HCT116 (cell line): ENCODE results near the gene TMEM239.

Experiments
- EGR1 ChIP-seq: IDR thresholded peaks from 2 replicates; pipeline ENCODE4 v1.6.1; 2012; ENCODE audit warnings: low read depth
- EZH2 ChIP-seq: fragments of 200-600 bp; sonication (generic); IDR thresholded peaks from 2 replicates; pipeline ENCODE4 v1.6.1; 2017; ENCODE audit warnings: antibody characterized with exemption, mixed run types
- FOSL1 ChIP-seq: IDR thresholded peaks from 2 replicates; pipeline ENCODE4 v1.6.1; 2012; ENCODE audit warnings: low read depth
- POLR2A ChIP-seq: IDR thresholded peaks from 2 replicates; pipeline ENCODE4 v1.7.0; 2011; ENCODE audit warnings: borderline replicate concordance; ENCODE audit not compliant: insufficient read depth, insufficient read length; ENCODE audit errors: extremely low read depth
- POLR2AphosphoS5 ChIP-seq: IDR thresholded peaks from 2 replicates; pipeline ENCODE4 v1.6.1; 2011; ENCODE audit warnings: mild to moderate bottlenecking, low read depth, low read length, moderate library complexity
- RAD21 ChIP-seq: IDR thresholded peaks from 2 replicates; pipeline ENCODE4 v1.6.1; 2012; ENCODE audit warnings: low read depth, mild to moderate bottlenecking
- REST ChIP-seq: IDR thresholded peaks from 2 replicates; pipeline ENCODE4 v1.6.1; 2012; ENCODE audit warnings: low read depth
- SP1 ChIP-seq: IDR thresholded peaks from 2 replicates; pipeline ENCODE4 v1.6.1; 2012; ENCODE audit warnings: low read depth
- TCF7L2 ChIP-seq: IDR thresholded peaks from 2 replicates; pipeline ENCODE4 v1.7.0; 2011; ENCODE audit warnings: borderline replicate concordance, inconsistent platforms; ENCODE audit not compliant: insufficient read depth, insufficient read length; ENCODE audit errors: extremely low read depth
- YY1 ChIP-seq: IDR thresholded peaks from 2 replicates; pipeline ENCODE4 v1.6.1; 2011; ENCODE audit warnings: low read length, low read depth, moderate library complexity, mild to moderate bottlenecking; ENCODE audit not compliant: insufficient replicate concordance; ENCODE audit errors: extremely low read depth
- TF ChIP-seq, protein P1 (sequence below), 3 experiments: fragments of 200-600 bp in 1 of 3; sonication (generic) in 1 of 3; IDR thresholded peaks in 2 of 3; conservative IDR thresholded peaks in 1 of 3; 2 replicates each; pipeline ENCODE4 v1.5.1; 2012 to 2017; ENCODE audit warnings: low read depth in 2 of 3, low read length in 2 of 3, antibody characterized with exemption in 1 of 3, borderline replicate concordance in 1 of 3, control low read depth in 1 of 3, mild to moderate bottlenecking in 1 of 3, mixed read lengths in 1 of 3, mixed run types in 1 of 3, moderate library complexity in 1 of 3; ENCODE audit not compliant: insufficient read depth in 1 of 3
- TF ChIP-seq, protein P2 (sequence below): IDR thresholded peaks from 2 replicates; pipeline ENCODE4 v1.6.1; 2012
- TF ChIP-seq, protein P3 (sequence below): IDR thresholded peaks from 2 replicates; pipeline ENCODE4 v1.6.1; 2012

DNA sequence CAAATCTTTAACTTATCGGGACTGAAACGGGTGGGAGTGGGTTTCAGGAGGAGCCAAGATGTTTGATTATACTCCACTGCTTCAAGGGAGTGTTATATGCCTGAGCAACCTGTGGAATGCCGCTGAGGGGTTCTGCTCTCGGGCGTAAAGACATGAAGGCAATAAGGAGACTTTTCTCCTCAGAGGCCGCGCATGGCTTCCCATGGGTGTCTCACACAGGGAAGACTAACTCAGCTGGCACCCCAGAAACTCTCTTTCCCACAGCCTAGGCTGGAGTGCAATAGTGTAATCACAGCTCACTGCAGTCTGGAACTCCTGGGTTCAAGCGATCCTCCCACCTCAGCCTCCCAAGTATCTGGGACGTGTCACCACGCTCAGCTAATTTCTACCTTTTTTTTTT lies 6.5 kb upstream of the TMEM239 start:
- TF ChIP-seq, protein P1, sequence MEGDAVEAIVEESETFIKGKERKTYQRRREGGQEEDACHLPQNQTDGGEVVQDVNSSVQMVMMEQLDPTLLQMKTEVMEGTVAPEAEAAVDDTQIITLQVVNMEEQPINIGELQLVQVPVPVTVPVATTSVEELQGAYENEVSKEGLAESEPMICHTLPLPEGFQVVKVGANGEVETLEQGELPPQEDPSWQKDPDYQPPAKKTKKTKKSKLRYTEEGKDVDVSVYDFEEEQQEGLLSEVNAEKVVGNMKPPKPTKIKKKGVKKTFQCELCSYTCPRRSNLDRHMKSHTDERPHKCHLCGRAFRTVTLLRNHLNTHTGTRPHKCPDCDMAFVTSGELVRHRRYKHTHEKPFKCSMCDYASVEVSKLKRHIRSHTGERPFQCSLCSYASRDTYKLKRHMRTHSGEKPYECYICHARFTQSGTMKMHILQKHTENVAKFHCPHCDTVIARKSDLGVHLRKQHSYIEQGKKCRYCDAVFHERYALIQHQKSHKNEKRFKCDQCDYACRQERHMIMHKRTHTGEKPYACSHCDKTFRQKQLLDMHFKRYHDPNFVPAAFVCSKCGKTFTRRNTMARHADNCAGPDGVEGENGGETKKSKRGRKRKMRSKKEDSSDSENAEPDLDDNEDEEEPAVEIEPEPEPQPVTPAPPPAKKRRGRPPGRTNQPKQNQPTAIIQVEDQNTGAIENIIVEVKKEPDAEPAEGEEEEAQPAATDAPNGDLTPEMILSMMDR (IDR thresholded peaks at IDR 0.05 in 2 of 3, conservative IDR thresholded peaks at IDR 0.05 in 1 of 3; ENCODE audit: borderline replicate concordance in 1 of 3, insufficient read depth in 1 of 3, low read depth in 2 of 3, low read length in 2 of 3): no peak
- TF ChIP-seq RAD21 (no peak), TCF7L2 (no peak), POLR2A (no peak), EZH2 (no peak), SP1 (no peak), REST (no peak), YY1 (no peak), POLR2AphosphoS5 (no peak), EGR1 (no peak), FOSL1 (no peak)
- TF ChIP-seq, protein P2, sequence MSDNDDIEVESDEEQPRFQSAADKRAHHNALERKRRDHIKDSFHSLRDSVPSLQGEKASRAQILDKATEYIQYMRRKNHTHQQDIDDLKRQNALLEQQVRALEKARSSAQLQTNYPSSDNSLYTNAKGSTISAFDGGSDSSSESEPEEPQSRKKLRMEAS: no peak
- TF ChIP-seq, protein P3, sequence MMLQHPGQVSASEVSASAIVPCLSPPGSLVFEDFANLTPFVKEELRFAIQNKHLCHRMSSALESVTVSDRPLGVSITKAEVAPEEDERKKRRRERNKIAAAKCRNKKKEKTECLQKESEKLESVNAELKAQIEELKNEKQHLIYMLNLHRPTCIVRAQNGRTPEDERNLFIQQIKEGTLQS: no peak
